22Rv1 (cell line): ENCODE data around the gene GOLM1.

Source experiments
- H3K27ac ChIP-seq: fragments of 450-650 bp; 2 replicates; pipeline ENCODE4 v1.5.1; 2017
- CTCF ChIP-seq: fragments of 450-650 bp; IDR thresholded peaks from 2 replicates; pipeline ENCODE4 v1.5.1; 2017; ENCODE audit warnings: mild to moderate bottlenecking
- ZFX ChIP-seq: fragments of 450-650 bp; IDR thresholded peaks from 2 replicates; pipeline ENCODE4 v1.6.1; 2017; ENCODE audit warnings: antibody characterized with exemption, borderline replicate concordance

GOLM1 gene

GRCh38 chr9:86069206-86069869 is 30.0 kb downstream of the GOLM1 start:
- no peak overlapping the region for H3K27ac ChIP-seq
- TF ChIP-seq CTCF (no peak), ZFX (no peak)

- no peak overlapping the region for H3K27ac ChIP-seq
- TF ChIP-seq ZFX (no peak), CTCF (no peak)
These were observed 35.1 kb downstream of the GOLM1 start for GRCh38 chr9:86064220-86064619.

- TF ChIP-seq ZFX, result no peak
- no peak for TF ChIP-seq CTCF
- no peak overlapping the region for H3K27ac ChIP-seq
These were observed 36.3 kb downstream of the GOLM1 start for GRCh38 chr9:86062845-86063693.

GRCh38 chr9:86061972-86062739 is 37.2 kb downstream of the GOLM1 start:
- TF ChIP-seq ZFX (no peak), CTCF (no peak)
- no peak overlapping the region for H3K27ac ChIP-seq

GRCh38 chr9:86057491-86057890 is 41.9 kb downstream of the GOLM1 start:
- no peak overlapping the region for H3K27ac ChIP-seq
- no peak for TF ChIP-seq ZFX
- TF ChIP-seq CTCF, result no peak

- no peak overlapping the region for H3K27ac ChIP-seq
- no peak for TF ChIP-seq CTCF
- TF ChIP-seq ZFX, result no peak
These were observed 44.7 kb downstream of the GOLM1 start for GRCh38 chr9:86054695-86055094.
